WTC11 (cell line): ENCODE results near the gene HEATR5A. TPM values are rescaled to one million over a fixed set of nuclear protein-coding genes. Genes with fewer than 3 reads are reported as not detected.
"Not testable (repeated sequence)": the region's sequence is repeated elsewhere in the genome, so short reads cannot be mapped to it uniquely, and the experiment has no call there.

Source experiments
- ATAC-seq: fragments of 200-7000 bp; cut with Tn5 transposase; 2 replicates; pipeline ENCODE4 v1.10.0; 2021; ENCODE audit warnings: mild to moderate bottlenecking, moderate library complexity
- CTCF ChIA-PET: fragments of 300-600 bp; sonication (Branson Sonifier 250); formaldehyde crosslinking; loops from one replicate; lab custom pipeline; 2021; ENCODE audit warnings: antibody characterized with exemption; lab: Charles Lee
- POLR2A ChIA-PET: fragments of 350-600 bp; sonication (Branson Sonifier 250); formaldehyde crosslinking; loops from one replicate; lab custom pipeline; 2021; ENCODE audit warnings: antibody characterized with exemption; lab: Charles Lee
- DNase-seq: peaks from one replicate; pipeline ENCODE4 v3.0.0; 2021; ENCODE audit warnings: low spot score
- H3K27ac Mint-ChIP-seq: 2 replicates; pipeline ENCODE4 v1.8.0; 2021; ENCODE audit warnings: mixed read lengths
- H3K27me3 Mint-ChIP-seq: 2 replicates; pipeline ENCODE4 v1.8.0; 2021; ENCODE audit warnings: low read depth, mild to moderate bottlenecking, moderate library complexity, mixed read lengths
- H3K36me3 Mint-ChIP-seq: 2 replicates; pipeline ENCODE4 v1.8.0; 2021; ENCODE audit warnings: mixed read lengths
- H3K4me1 Mint-ChIP-seq: 2 replicates; pipeline ENCODE4 v1.8.0; 2022; ENCODE audit warnings: mixed read lengths
- H3K4me3 Mint-ChIP-seq: 2 replicates; pipeline ENCODE4 v1.8.0; 2021; ENCODE audit warnings: mild to moderate bottlenecking, moderate library complexity, mixed read lengths
- H3K9me3 Mint-ChIP-seq: 2 replicates; pipeline ENCODE4 v1.8.0; 2021; ENCODE audit warnings: mixed read lengths
- ARID4B ChIP-seq: sonication (generic); formaldehyde crosslinking; IDR thresholded peaks from 2 replicates; pipeline ENCODE4 v1.8.0; 2023; ENCODE audit warnings: missing genetic modification reagents, mild to moderate bottlenecking, borderline replicate concordance
- ATF6 ChIP-seq: sonication (generic); formaldehyde crosslinking; IDR thresholded peaks from 2 replicates; pipeline ENCODE4 v1.8.1; 2023; ENCODE audit warnings: mild to moderate bottlenecking, missing genetic modification reagents
- CBFB ChIP-seq: sonication (generic); formaldehyde crosslinking; IDR thresholded peaks from 2 replicates; pipeline ENCODE4 v1.8.1; 2022; ENCODE audit warnings: mild to moderate bottlenecking, low read depth, missing genetic modification reagents
- ELF4 ChIP-seq: sonication (generic); formaldehyde crosslinking; IDR thresholded peaks from 2 replicates; pipeline ENCODE4 v1.8.1; 2022; ENCODE audit warnings: low read depth, mild to moderate bottlenecking, moderate library complexity, missing genetic modification reagents
- FOXP1 ChIP-seq: sonication (generic); formaldehyde crosslinking; IDR thresholded peaks from 2 replicates; pipeline ENCODE4 v1.8.0; 2022; ENCODE audit warnings: missing genetic modification reagents, mild to moderate bottlenecking, moderate library complexity, borderline replicate concordance
- GABPB1 ChIP-seq: sonication (generic); formaldehyde crosslinking; IDR thresholded peaks from 2 replicates; pipeline ENCODE4 v1.8.1; 2023; ENCODE audit warnings: mild to moderate bottlenecking, missing genetic modification reagents
- HMGA2 ChIP-seq: fragments of 250-450 bp; sonication (Bioruptor Pico); IDR thresholded peaks from 2 replicates; pipeline ENCODE4 v1.4.0; 2021; ENCODE audit warnings: mild to moderate bottlenecking, moderate library complexity
- MLX ChIP-seq: sonication (generic); formaldehyde crosslinking; IDR thresholded peaks from 2 replicates; pipeline ENCODE4 v1.8.1; 2023; ENCODE audit warnings: mild to moderate bottlenecking, missing genetic modification reagents, moderate library complexity
- MXD4 ChIP-seq: fragments of 250-450 bp; sonication (Bioruptor Pico); IDR thresholded peaks from 2 replicates; pipeline ENCODE4 v1.8.0; 2021; ENCODE audit warnings: mild to moderate bottlenecking, moderate library complexity, borderline replicate concordance
- PRRX2 ChIP-seq: fragments of 250-450 bp; sonication (Bioruptor Pico); IDR thresholded peaks from 2 replicates; pipeline ENCODE4 v1.8.0; 2021; ENCODE audit warnings: mild to moderate bottlenecking
- TP53 ChIP-seq: sonication (generic); formaldehyde crosslinking; IDR thresholded peaks from 2 replicates; pipeline ENCODE4 v1.8.1; 2023; ENCODE audit warnings: mild to moderate bottlenecking, missing genetic modification reagents
- ZNF396 ChIP-seq: fragments of 250-450 bp; sonication (Bioruptor Pico); IDR thresholded peaks from 2 replicates; pipeline ENCODE4 v1.8.0; 2021; ENCODE audit warnings: mild to moderate bottlenecking, moderate library complexity, borderline replicate concordance
- total RNA-seq: library from RNA; stranded (reverse); gene quantifications from 3 replicates; pipeline ENCODE4 v1.2.3, GENCODE V29; 2021

HEATR5A gene
- total RNA-seq, 1 experiment from 2014 or later = 36.2 TPM

GRCh38 chr14:31257554-31258426 is 162.6 kb downstream of the HEATR5A start:
- ATAC-seq, H3K27ac Mint-ChIP-seq, POLR2A ChIA-PET, H3K36me3 Mint-ChIP-seq, H3K4me3 Mint-ChIP-seq, H3K4me1 Mint-ChIP-seq, DNase-seq, H3K27me3 Mint-ChIP-seq: not testable (repeated sequence)
- CTCF ChIA-PET = interaction anchor here (1.0 kb wide), 1 partner anchor 50 kb away, joined by 5 read pairs; the partner anchor contains the start of gene HECTD1
- TF ChIP-seq GABPB1 (CRISPR knock-in tag) = peak; percentile 96
- peaks cover 10% of the 10 kb centered on the region for H3K9me3 Mint-ChIP-seq

GRCh38 chr14:31257244-31257553 is 163.2 kb downstream of the HEATR5A start:
- no peak for TF ChIP-seq ELF4 (CRISPR knock-in tag)
- no peak for TF ChIP-seq MXD4 (CRISPR knock-in tag)
- no peak for TF ChIP-seq CBFB (CRISPR knock-in tag)
- ChIA-PET POLR2A (no interaction called here), CTCF (interaction anchor here (1.0 kb wide), 1 partner anchor 50 kb away, joined by 5 read pairs; the partner anchor contains the start of gene HECTD1)
- Mint-ChIP-seq H3K27ac (no peak overlapping the region), H3K4me3 (no peak overlapping the region), H3K36me3 (peaks cover 3% of the 10 kb centered on the region; the same call in 1 of the 2 replicates), H3K27me3 (no peaks in the 10 kb centered on the region), H3K9me3 (peaks cover 10% of the 10 kb centered on the region), H3K4me1 (peaks cover 4% of the 10 kb centered on the region; the same call in 1 of the 2 replicates)
- ATAC-seq = no peak
- DNase-seq = no peak

- POLR2A ChIA-PET = interaction anchor here (0.6 kb wide), 1 partner anchor 9 kb away, joined by 3 read pairs; no protein-coding TSS in a partner anchor
- no peak overlapping the region for H3K27ac Mint-ChIP-seq
- CTCF ChIA-PET = interaction anchor here (1.0 kb wide), 1 partner anchor 49 kb away, joined by 5 read pairs; the partner anchor contains the start of gene HECTD1
- no peak for DNase-seq
- no peak for ATAC-seq
- H3K4me3 Mint-ChIP-seq = no peak overlapping the region
- H3K36me3 Mint-ChIP-seq = peaks cover 3% of the 10 kb centered on the region; the same call in 1 of the 2 replicates
- TF ChIP-seq FOXP1 (CRISPR knock-in tag) = no peak
- no peak for TF ChIP-seq HMGA2
- TF ChIP-seq ELF4 (CRISPR knock-in tag) = no peak
- no peak for TF ChIP-seq MLX
- no peak for TF ChIP-seq ZNF396 (CRISPR knock-in tag)
- TF ChIP-seq, all 79 proteins: peak for 0
- H3K4me1 Mint-ChIP-seq = peaks cover under 1% of the 10 kb centered on the region; the same call in 1 of the 2 replicates
- H3K27me3 Mint-ChIP-seq = no peaks in the 10 kb centered on the region
- H3K9me3 Mint-ChIP-seq = peaks cover 10% of the 10 kb centered on the region
Measured at GRCh38 chr14:31256534-31257243, 163.7 kb downstream of the HEATR5A start.

- DNase-seq, H3K27me3 Mint-ChIP-seq, ATAC-seq, H3K4me3 Mint-ChIP-seq, H3K36me3 Mint-ChIP-seq, H3K4me1 Mint-ChIP-seq, H3K27ac Mint-ChIP-seq: not testable (repeated sequence)
- ChIA-PET POLR2A (interaction anchor here (0.6 kb wide), 1 partner anchor 10 kb away, joined by 3 read pairs; no protein-coding TSS in a partner anchor), CTCF (interaction anchor here (0.5 kb wide), 1 partner anchor 820 kb away, joined by 7 read pairs; no protein-coding TSS in a partner anchor)
- H3K9me3 Mint-ChIP-seq = peaks cover 10% of the 10 kb centered on the region
Measured at GRCh38 chr14:31255918-31256317, 164.4 kb downstream of the HEATR5A start.

- no peaks in the 10 kb centered on the region for H3K27me3 Mint-ChIP-seq
- TF ChIP-seq ARID4B (no peak), TP53 (CRISPR knock-in tag) (no peak), ATF6 (CRISPR knock-in tag) (no peak), PRRX2 (CRISPR knock-in tag) (no peak)
- H3K4me1 Mint-ChIP-seq = no peaks in the 10 kb centered on the region
- ATAC-seq = no peak
- no peak overlapping the region for H3K4me3 Mint-ChIP-seq
- CTCF ChIA-PET = interaction anchor here (0.5 kb wide), 1 partner anchor 821 kb away, joined by 7 read pairs; no protein-coding TSS in a partner anchor
- no peak overlapping the region for H3K27ac Mint-ChIP-seq
- peaks cover 9% of the 10 kb centered on the region for H3K9me3 Mint-ChIP-seq
- no peak for DNase-seq
- POLR2A ChIA-PET = no interaction called here
- H3K36me3 Mint-ChIP-seq = peaks cover 3% of the 10 kb centered on the region; the same call in 1 of the 2 replicates
Measured at GRCh38 chr14:31255286-31255685, 165.1 kb downstream of the HEATR5A start.
